ENCODE results near the gene SIL1.

- TF ChIP-seq FOXM1 (IDR thresholded peaks at IDR 0.05; ENCODE audit: borderline replicate concordance) (no peak), SP1 (IDR thresholded peaks at IDR 0.05) (no peak), ARNT (IDR thresholded peaks at IDR 0.05) (no peak), BHLHE40 (IDR thresholded peaks at IDR 0.05; ENCODE audit: borderline replicate concordance) (no peak), LEF1 (IDR thresholded peaks at IDR 0.05; ENCODE audit: borderline replicate concordance) (no peak), TARDBP (IDR thresholded peaks at IDR 0.05) (no peak), FOXK2 (IDR thresholded peaks at IDR 0.05) (no peak)
Measured at GRCh38 chr5:139110526-139111168, 87.5 kb downstream of the SIL1 start.

Data from HEK293T (cell line).